HepG2 (cell line): Measurements from ENCODE around the gene CYTH1. TPM values are rescaled to one million over a fixed set of nuclear protein-coding genes. Genes with fewer than 3 reads are reported as not detected.

ENCODE experiments used
- AHR ChIP-seq: IDR thresholded peaks from 2 replicates; pipeline ENCODE4 v1.6.1; 2018; ENCODE audit warnings: missing genetic modification reagents, missing compliant biosample characterization
- CAMTA2 ChIP-seq: sonication (generic); formaldehyde crosslinking; IDR thresholded peaks from 2 replicates; pipeline ENCODE4 v1.4.0; 2020; ENCODE audit warnings: mild to moderate bottlenecking, missing genetic modification reagents, borderline replicate concordance
- DMAP1 ChIP-seq: IDR thresholded peaks from 2 replicates; pipeline ENCODE4 v1.6.1; 2016
- MAZ ChIP-seq, 2 experiments: sonication (generic) in 1 of 2; formaldehyde crosslinking in 1 of 2; IDR thresholded peaks; 2 replicates each; pipeline versions ENCODE4 v1.5.0 to v1.6.1; 2012 to 2020; ENCODE audit warnings: low read depth in 2 of 2, mild to moderate bottlenecking in 2 of 2, borderline replicate concordance in 1 of 2, improper control_type of control experiment in 1 of 2, low read length in 1 of 2, missing genetic modification reagents in 1 of 2, moderate library complexity in 1 of 2
- RFXAP ChIP-seq: sonication (generic); formaldehyde crosslinking; IDR thresholded peaks from 2 replicates; pipeline ENCODE4 v1.4.0; 2020; ENCODE audit warnings: missing genetic modification reagents, borderline replicate concordance
- SMARCC2 ChIP-seq: fragments of 450-650 bp; IDR thresholded peaks from 2 replicates; pipeline ENCODE4 v1.6.1; 2017; ENCODE audit warnings: antibody characterized with exemption, mild to moderate bottlenecking
- SRY ChIP-seq: sonication (generic); formaldehyde crosslinking; IDR thresholded peaks from 2 replicates; pipeline ENCODE4 v1.8.0; 2022; ENCODE audit warnings: mild to moderate bottlenecking, missing genetic modification reagents
- THAP11 ChIP-seq: IDR thresholded peaks from 2 replicates; pipeline ENCODE4 v1.6.1; 2016; ENCODE audit warnings: missing biosample characterization, missing genetic modification reagents
- XRCC5 ChIP-seq: fragments of 200-400 bp; formaldehyde crosslinking; optimal IDR thresholded peaks from 2 replicates; pipeline ENCODE3; 2017; ENCODE audit warnings: mild to moderate bottlenecking, low read length
- ZC3H4 ChIP-seq: sonication (generic); formaldehyde crosslinking; IDR thresholded peaks from 2 replicates; pipeline ENCODE4 v1.4.0; 2020; ENCODE audit warnings: missing genetic modification reagents, borderline replicate concordance
- ZFP82 ChIP-seq: sonication (generic); formaldehyde crosslinking; IDR thresholded peaks from 2 replicates; pipeline ENCODE4 v1.5.1; 2020; ENCODE audit warnings: mild to moderate bottlenecking, missing genetic modification reagents, borderline replicate concordance
- ZNF510 ChIP-seq: sonication (generic); formaldehyde crosslinking; IDR thresholded peaks from 2 replicates; pipeline ENCODE4 v1.4.0; 2020; ENCODE audit warnings: low read depth, mild to moderate bottlenecking, missing genetic modification reagents
- ZNF607 ChIP-seq: sonication (generic); formaldehyde crosslinking; IDR thresholded peaks from 2 replicates; pipeline ENCODE4 v1.5.1; 2020; ENCODE audit warnings: missing genetic modification reagents, mild to moderate bottlenecking, borderline replicate concordance
- ZSCAN31 ChIP-seq: sonication (generic); formaldehyde crosslinking; IDR thresholded peaks from 2 replicates; pipeline ENCODE4 v1.5.0; 2020; ENCODE audit warnings: low read depth, mild to moderate bottlenecking, missing genetic modification reagents
- ZZZ3 ChIP-seq: sonication (generic); formaldehyde crosslinking; IDR thresholded peaks from 2 replicates; pipeline ENCODE4 v1.4.0; 2020; ENCODE audit warnings: missing genetic modification reagents, mild to moderate bottlenecking, borderline replicate concordance
- polyA plus RNA-seq, 8 experiments: library from polyadenylated mRNA; depleted of rRNA in 3 of 8; stranded (reverse) in 7 of 8; unstranded in 1 of 8; fragments of >200 nt; fragmentation: Illumina TruSeq in 4 of 8; extraction: Trizol in 4 of 8; gene quantifications; 2 replicates each; pipeline versions ENCODE4 v1.2.1 to v1.2.3, GENCODE V29; 2011 to 2016; ENCODE audit warnings: low read depth in 4 of 8, missing spikeins in 1 of 8, mixed read lengths in 1 of 8; ENCODE audit not compliant: insufficient read depth in 1 of 8
- total RNA-seq, 5 experiments: library from RNA; depleted of rRNA; stranded (reverse); fragments of >200 nt; fragmentation: Illumina TruSeq; extraction: Trizol; gene quantifications; 2 replicates each; pipeline ENCODE4 v1.2.3, GENCODE V29; 2016; ENCODE audit warnings: low read depth in 1 of 5
- TF ChIP-seq, protein P1 (sequence below): sonication (generic); formaldehyde crosslinking; IDR thresholded peaks from 2 replicates; pipeline ENCODE4 v1.5.0; 2020; ENCODE audit warnings: mild to moderate bottlenecking, missing genetic modification reagents
- TF ChIP-seq, protein P2 (sequence below): sonication (generic); formaldehyde crosslinking; IDR thresholded peaks from 2 replicates; pipeline ENCODE4 v1.8.0; 2022; ENCODE audit warnings: low read depth, missing genetic modification reagents
- TF ChIP-seq, protein P3 (sequence below): sonication (generic); formaldehyde crosslinking; IDR thresholded peaks from 2 replicates; pipeline ENCODE4 v1.5.1; 2020; ENCODE audit warnings: mild to moderate bottlenecking, missing genetic modification reagents
- TF ChIP-seq, protein P4 (sequence below): IDR thresholded peaks from 2 replicates; pipeline ENCODE4 v1.6.1; 2012; ENCODE audit warnings: inconsistent platforms
- TF ChIP-seq, protein P5 (sequence below): sonication (generic); formaldehyde crosslinking; IDR thresholded peaks from 2 replicates; pipeline ENCODE4 v1.4.0; 2020; ENCODE audit warnings: mild to moderate bottlenecking, low read depth, missing genetic modification reagents
- TF ChIP-seq, protein P6 (sequence below): sonication (generic); formaldehyde crosslinking; IDR thresholded peaks from 2 replicates; pipeline ENCODE4 v1.4.0; 2020; ENCODE audit warnings: missing genetic modification reagents

Gene CYTH1
- total and polyA plus RNA-seq, 2 of the 13 experiments (the other 11 are each of a cell fraction or from before 2014, with no cell fraction given), result 20.1 to 48.9 TPM

DNA sequence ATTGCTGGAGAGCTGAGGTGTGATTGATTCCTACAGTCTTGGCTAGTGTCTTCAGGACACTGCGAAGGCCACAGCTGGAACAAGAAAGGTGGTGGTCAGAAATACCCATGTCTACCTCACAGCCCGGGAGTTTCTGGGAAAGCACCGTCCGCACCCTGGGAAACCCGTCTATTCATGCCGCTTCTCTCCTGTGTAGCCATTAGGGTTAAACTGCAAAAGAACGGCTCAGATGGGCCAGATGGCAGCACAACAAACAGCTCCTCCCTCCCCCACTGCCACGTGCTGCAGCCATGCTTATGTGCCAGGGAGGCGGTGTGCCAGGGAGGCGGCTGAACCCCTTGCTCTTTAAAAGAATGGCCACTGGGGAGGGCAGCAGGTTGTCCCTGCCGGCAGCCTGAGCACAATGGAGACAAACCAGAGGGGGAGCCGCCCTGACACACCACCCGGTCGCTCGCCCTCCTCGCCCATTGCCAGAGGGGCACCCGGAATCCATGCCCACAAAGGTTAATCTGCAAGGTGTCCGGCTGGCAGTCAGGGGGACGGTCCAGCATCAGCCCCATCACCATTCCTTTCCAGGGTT, 65.2 kb downstream of the CYTH1 start (continued):
- TF ChIP-seq ZSCAN31 (CRISPR knock-in tag), result 0 out of 2 replicates have a peak, but pooled peaks have one; percentile 12
- no peak for TF ChIP-seq ZZZ3 (CRISPR knock-in tag)
- TF ChIP-seq, protein P1, sequence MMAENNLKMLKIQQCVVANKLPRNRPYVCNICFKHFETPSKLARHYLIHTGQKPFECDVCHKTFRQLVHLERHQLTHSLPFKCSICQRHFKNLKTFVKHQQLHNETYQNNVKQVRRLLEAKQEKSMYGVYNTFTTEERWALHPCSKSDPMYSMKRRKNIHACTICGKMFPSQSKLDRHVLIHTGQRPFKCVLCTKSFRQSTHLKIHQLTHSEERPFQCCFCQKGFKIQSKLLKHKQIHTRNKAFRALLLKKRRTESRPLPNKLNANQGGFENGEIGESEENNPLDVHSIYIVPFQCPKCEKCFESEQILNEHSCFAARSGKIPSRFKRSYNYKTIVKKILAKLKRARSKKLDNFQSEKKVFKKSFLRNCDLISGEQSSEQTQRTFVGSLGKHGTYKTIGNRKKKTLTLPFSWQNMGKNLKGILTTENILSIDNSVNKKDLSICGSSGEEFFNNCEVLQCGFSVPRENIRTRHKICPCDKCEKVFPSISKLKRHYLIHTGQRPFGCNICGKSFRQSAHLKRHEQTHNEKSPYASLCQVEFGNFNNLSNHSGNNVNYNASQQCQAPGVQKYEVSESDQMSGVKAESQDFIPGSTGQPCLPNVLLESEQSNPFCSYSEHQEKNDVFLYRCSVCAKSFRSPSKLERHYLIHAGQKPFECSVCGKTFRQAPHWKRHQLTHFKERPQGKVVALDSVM (CRISPR knock-in tag), result no peak
- no peak for TF ChIP-seq RFXAP
- TF ChIP-seq THAP11 (CRISPR knock-in tag), result 0 out of 2 replicates have a peak, but pooled peaks have one; percentile 9
- TF ChIP-seq, protein P2, sequence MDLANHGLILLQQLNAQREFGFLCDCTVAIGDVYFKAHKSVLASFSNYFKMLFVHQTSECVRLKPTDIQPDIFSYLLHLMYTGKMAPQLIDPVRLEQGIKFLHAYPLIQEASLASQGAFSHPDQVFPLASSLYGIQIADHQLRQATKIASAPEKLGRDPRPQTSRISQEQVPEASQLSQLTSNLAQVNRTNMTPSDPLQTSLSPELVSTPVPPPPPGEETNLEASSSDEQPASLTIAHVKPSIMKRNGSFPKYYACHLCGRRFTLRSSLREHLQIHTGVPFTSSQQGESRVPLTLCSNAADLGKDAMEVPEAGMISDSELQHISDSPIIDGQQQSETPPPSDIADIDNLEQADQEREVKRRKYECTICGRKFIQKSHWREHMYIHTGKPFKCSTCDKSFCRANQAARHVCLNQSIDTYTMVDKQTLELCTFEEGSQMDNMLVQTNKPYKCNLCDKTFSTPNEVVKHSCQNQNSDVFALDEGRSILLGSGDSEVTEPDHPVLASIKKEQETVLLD (CRISPR knock-in tag), result no peak
- TF ChIP-seq ZNF607 (CRISPR knock-in tag), result peak; percentile 54; the same call in 1 of the 2 replicates
- TF ChIP-seq, protein P3, sequence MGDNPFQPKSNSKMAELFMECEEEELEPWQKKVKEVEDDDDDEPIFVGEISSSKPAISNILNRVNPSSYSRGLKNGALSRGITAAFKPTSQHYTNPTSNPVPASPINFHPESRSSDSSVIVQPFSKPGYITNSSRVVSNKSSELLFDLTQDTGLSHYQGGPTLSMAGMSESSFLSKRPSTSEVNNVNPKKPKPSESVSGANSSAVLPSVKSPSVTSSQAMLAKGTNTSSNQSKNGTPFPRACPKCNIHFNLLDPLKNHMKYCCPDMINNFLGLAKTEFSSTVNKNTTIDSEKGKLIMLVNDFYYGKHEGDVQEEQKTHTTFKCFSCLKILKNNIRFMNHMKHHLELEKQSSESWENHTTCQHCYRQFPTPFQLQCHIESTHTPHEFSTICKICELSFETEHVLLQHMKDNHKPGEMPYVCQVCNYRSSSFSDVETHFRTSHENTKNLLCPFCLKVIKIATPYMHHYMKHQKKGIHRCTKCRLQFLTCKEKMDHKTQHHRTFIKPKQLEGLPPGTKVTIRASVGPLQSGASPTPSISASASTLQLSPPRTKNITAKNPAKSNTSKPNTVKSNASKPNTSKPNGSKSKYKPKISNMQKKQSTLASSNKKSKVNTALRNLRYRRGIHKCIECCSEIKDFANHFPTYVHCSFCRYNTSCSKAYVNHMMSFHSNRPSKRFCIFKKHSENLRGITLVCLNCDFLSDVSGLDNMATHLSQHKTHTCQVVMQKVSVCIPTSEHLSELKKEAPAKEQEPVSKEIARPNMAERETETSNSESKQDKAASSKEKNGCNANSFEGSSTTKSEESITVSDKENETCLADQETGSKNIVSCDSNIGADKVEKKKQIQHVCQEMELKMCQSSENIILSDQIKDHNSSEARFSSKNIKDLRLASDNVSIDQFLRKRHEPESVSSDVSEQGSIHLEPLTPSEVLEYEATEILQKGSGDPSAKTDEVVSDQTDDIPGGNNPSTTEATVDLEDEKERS (CRISPR knock-in tag), result 0 out of 2 replicates have a peak, but pooled peaks have one; percentile 24
- 0 out of 2 replicates have a peak, but pooled peaks have one; percentile 16 for TF ChIP-seq AHR (CRISPR knock-in tag)
- TF ChIP-seq XRCC5, result peak; percentile 38
- peak; percentile 77; the same call in 1 of the 2 replicates for TF ChIP-seq DMAP1 (CRISPR knock-in tag)
- TF ChIP-seq ZC3H4, result no peak
- no peak for TF ChIP-seq ZNF510
- TF ChIP-seq SRY (CRISPR knock-in tag), result no peak
- TF ChIP-seq ZFP82, result no peak
- TF ChIP-seq, protein P4, sequence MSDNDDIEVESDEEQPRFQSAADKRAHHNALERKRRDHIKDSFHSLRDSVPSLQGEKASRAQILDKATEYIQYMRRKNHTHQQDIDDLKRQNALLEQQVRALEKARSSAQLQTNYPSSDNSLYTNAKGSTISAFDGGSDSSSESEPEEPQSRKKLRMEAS, result peak; percentile 85
- TF ChIP-seq, protein P5, sequence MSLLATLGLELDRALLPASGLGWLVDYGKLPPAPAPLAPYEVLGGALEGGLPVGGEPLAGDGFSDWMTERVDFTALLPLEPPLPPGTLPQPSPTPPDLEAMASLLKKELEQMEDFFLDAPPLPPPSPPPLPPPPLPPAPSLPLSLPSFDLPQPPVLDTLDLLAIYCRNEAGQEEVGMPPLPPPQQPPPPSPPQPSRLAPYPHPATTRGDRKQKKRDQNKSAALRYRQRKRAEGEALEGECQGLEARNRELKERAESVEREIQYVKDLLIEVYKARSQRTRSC, result no peak
- no peak for TF ChIP-seq SMARCC2
- TF ChIP-seq, protein P6, sequence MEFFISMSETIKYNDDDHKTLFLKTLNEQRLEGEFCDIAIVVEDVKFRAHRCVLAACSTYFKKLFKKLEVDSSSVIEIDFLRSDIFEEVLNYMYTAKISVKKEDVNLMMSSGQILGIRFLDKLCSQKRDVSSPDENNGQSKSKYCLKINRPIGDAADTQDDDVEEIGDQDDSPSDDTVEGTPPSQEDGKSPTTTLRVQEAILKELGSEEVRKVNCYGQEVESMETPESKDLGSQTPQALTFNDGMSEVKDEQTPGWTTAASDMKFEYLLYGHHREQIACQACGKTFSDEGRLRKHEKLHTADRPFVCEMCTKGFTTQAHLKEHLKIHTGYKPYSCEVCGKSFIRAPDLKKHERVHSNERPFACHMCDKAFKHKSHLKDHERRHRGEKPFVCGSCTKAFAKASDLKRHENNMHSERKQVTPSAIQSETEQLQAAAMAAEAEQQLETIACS (CRISPR knock-in tag), result no peak
- no peak; the same call in 1 of the 2 replicates for TF ChIP-seq CAMTA2 (CRISPR knock-in tag)
- TF ChIP-seq MAZ (IDR thresholded peaks at IDR 0.05; ENCODE audit: borderline replicate concordance, low read depth, low read length), result no peak
- no peak for TF ChIP-seq MAZ (CRISPR knock-in tag; IDR thresholded peaks at IDR 0.05; ENCODE audit: low read depth)
